Keratinocyte (primary cell): ENCODE measurements around the gene UBE2F. TPM values are rescaled to one million over a fixed set of nuclear protein-coding genes. Genes with fewer than 3 reads are reported as not detected.

ENCODE experiments used
- DNase-seq: peaks from one replicate; pipeline ENCODE4 v3.0.0-alpha.2; 2011; ENCODE audit warnings: low read depth, missing footprints, low spot score
- FAIRE-seq: peaks from 2 replicates; lab custom pipeline; 2011; peaks lifted over from hg19 to GRCh38; lab: Jason Lieb, UNC
- H2AFZ ChIP-seq: 2 replicates; pipeline ENCODE4 v1.6.0; 2012; ENCODE audit warnings: low read length, control low read depth, inconsistent platforms; ENCODE audit not compliant: control insufficient read depth
- H3K27ac ChIP-seq: 2 replicates; pipeline ENCODE4 v1.5.1; 2011; ENCODE audit warnings: low read length; ENCODE audit not compliant: control insufficient read depth, insufficient read depth
- H3K27me3 ChIP-seq: 3 replicates; pipeline ENCODE4 v1.6.0; 2011; ENCODE audit warnings: low read length; ENCODE audit not compliant: control insufficient read depth, insufficient read depth; ENCODE audit errors: extremely low read depth
- H3K36me3 ChIP-seq, 2 experiments: 2 replicates in 1 of 2; 3 replicates in 1 of 2; pipeline ENCODE4 v1.5.1; 2011; ENCODE audit warnings: low read length in 2 of 2, mild to moderate bottlenecking in 1 of 2; ENCODE audit not compliant: control insufficient read depth in 2 of 2, insufficient read depth in 2 of 2; ENCODE audit errors: extremely low read depth in 1 of 2
- H3K4me1 ChIP-seq: 3 replicates; pipeline ENCODE4 v1.5.1; 2011; ENCODE audit warnings: low read length; ENCODE audit not compliant: control insufficient read depth, insufficient read depth; ENCODE audit errors: extremely low read depth
- H3K4me2 ChIP-seq: 3 replicates; pipeline ENCODE4 v1.6.0; 2011; ENCODE audit warnings: low read depth, low read length; ENCODE audit not compliant: control insufficient read depth, insufficient read depth; ENCODE audit errors: extremely low read depth
- H3K4me3 ChIP-seq, 3 experiments: fragments of 200-600 bp in 1 of 3; sonication (generic) in 1 of 3; 2 replicates in 2 of 3; 3 replicates in 1 of 3; pipeline ENCODE4 v1.5.1; 2011 to 2016; ENCODE audit warnings: low read length in 3 of 3, mild to moderate bottlenecking in 3 of 3, control low read depth in 2 of 3, inconsistent platforms in 1 of 3, low read depth in 1 of 3, mixed read lengths in 1 of 3, mixed run types in 1 of 3, moderate library complexity in 1 of 3; ENCODE audit not compliant: control insufficient read depth in 2 of 3, insufficient read depth in 2 of 3; ENCODE audit errors: extremely low read depth in 1 of 3
- H3K79me2 ChIP-seq: 2 replicates; pipeline ENCODE4 v1.6.0; 2012; ENCODE audit warnings: low read length; ENCODE audit not compliant: control insufficient read depth, insufficient read depth
- H3K9ac ChIP-seq: 3 replicates; pipeline ENCODE4 v1.6.0; 2011; ENCODE audit warnings: low read length; ENCODE audit not compliant: control insufficient read depth, insufficient read depth; ENCODE audit errors: extremely low read depth
- H3K9me1 ChIP-seq: 3 replicates; pipeline ENCODE4 v1.6.0; 2011; ENCODE audit warnings: low read length; ENCODE audit not compliant: control insufficient read depth, insufficient read depth; ENCODE audit errors: extremely low read depth
- H3K9me3 ChIP-seq: 2 replicates; pipeline ENCODE4 v1.5.1; 2012; ENCODE audit warnings: low read depth, low read length; ENCODE audit not compliant: control insufficient read depth
- H4K20me1 ChIP-seq: 3 replicates; pipeline ENCODE4 v1.6.0; 2011; ENCODE audit warnings: low read length; ENCODE audit not compliant: control insufficient read depth, insufficient read depth; ENCODE audit errors: extremely low read depth
- EZH2 ChIP-seq: IDR thresholded peaks from one replicate; pipeline ENCODE4 v1.6.1; 2012; ENCODE audit warnings: inconsistent platforms, mild to moderate bottlenecking, low read length, moderate library complexity
- dilution Hi-C: fragments of 300-500 bp; cut with MboI; formaldehyde crosslinking; loops from one replicate; pipeline ENCODE4 v1.7.0; 2020; ENCODE audit warnings: low sequenced_read_pairs; ENCODE audit not compliant: extremely low pct_ligation_motif_present
- polyA plus RNA-seq, 5 experiments: library from polyadenylated mRNA; depleted of rRNA in 3 of 5; stranded (reverse) in 3 of 5; stranded (forward) in 1 of 5; unstranded in 1 of 5; fragments of >200 nt; gene quantifications; 1 replicate in 1 of 5; 2 replicates in 3 of 5; 3 replicates in 1 of 5; pipeline versions ENCODE4 v1.2.1 to v1.2.3, GENCODE V29; 2011 to 2012; ENCODE audit warnings: missing spikeins in 2 of 5, low read depth in 1 of 5, low replicate concordance in 1 of 5
- TF ChIP-seq, protein P1 (sequence below), 3 experiments: IDR thresholded peaks in 1 of 3; conservative IDR thresholded peaks in 1 of 3; optimal IDR thresholded peaks in 1 of 3; 2 replicates in 2 of 3; 3 replicates in 1 of 3; pipeline versions ENCODE3 to v1.5.1; 2011; ENCODE audit warnings: low read length in 3 of 3, mild to moderate bottlenecking in 3 of 3, moderate library complexity in 2 of 3, control low read depth in 1 of 3, inconsistent platforms in 1 of 3; ENCODE audit not compliant: insufficient read depth in 2 of 3; ENCODE audit errors: extremely low read depth in 1 of 3

The UBE2F gene
- polyA plus RNA-seq, 1 donor (not counting 4 experiments of a cell fraction or from before 2014, with no cell fraction given) = 95.6 TPM

DNA sequence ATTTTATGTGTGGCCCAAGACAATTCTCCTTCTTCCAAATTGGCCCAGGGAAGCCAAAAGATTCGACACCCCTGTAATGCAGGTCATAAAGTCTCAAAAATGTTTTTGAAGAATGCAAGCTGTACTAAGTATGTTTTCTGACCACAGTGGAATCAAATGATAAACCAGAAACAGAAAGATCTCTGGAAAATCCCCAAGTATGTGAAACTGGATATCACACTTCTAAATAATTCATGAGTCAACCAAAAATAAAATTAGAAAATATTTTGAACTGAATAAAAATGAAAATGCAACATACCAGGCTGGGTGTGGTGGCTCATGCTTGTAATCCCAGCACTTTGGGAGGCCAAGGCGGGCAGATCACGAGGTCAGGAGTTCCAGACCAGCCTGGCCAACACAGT lies 34.1 kb upstream of the UBE2F start:
- Histone ChIP-seq H3K79me2 (no peaks in the 10 kb centered on the region), H3K27me3 (no peaks in the 10 kb centered on the region), H3K9me1 (no peaks in the 10 kb centered on the region), H3K27ac (no peak overlapping the region), H3K36me3 (no peaks in the 10 kb centered on the region), H3K4me3 (no peak overlapping the region), H4K20me1 (no peaks in the 10 kb centered on the region), H2AFZ (no peak overlapping the region), H3K4me2 (no peak overlapping the region), H3K9me3 (no peaks in the 10 kb centered on the region), H3K9ac (no peak overlapping the region), H3K4me1 (peaks cover 9% of the 10 kb centered on the region)
- dilution Hi-C loops = no loop called here
- TF ChIP-seq, protein P1, sequence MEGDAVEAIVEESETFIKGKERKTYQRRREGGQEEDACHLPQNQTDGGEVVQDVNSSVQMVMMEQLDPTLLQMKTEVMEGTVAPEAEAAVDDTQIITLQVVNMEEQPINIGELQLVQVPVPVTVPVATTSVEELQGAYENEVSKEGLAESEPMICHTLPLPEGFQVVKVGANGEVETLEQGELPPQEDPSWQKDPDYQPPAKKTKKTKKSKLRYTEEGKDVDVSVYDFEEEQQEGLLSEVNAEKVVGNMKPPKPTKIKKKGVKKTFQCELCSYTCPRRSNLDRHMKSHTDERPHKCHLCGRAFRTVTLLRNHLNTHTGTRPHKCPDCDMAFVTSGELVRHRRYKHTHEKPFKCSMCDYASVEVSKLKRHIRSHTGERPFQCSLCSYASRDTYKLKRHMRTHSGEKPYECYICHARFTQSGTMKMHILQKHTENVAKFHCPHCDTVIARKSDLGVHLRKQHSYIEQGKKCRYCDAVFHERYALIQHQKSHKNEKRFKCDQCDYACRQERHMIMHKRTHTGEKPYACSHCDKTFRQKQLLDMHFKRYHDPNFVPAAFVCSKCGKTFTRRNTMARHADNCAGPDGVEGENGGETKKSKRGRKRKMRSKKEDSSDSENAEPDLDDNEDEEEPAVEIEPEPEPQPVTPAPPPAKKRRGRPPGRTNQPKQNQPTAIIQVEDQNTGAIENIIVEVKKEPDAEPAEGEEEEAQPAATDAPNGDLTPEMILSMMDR (optimal IDR thresholded peaks at IDR 0.05 in 1 of 3, IDR thresholded peaks at IDR 0.05 in 1 of 3, conservative IDR thresholded peaks at IDR 0.05 in 1 of 3; ENCODE audit: extremely low read depth in 1 of 3, insufficient read depth in 2 of 3, low read length in 3 of 3) = no peak
- no peak for TF ChIP-seq EZH2
- DNase-seq (no peak), FAIRE-seq (no peak)

GRCh38 chr2:237934186-237934585 lies 32.6 kb upstream of the UBE2F start:
- no peak overlapping the region for H3K4me3 ChIP-seq
- DNase-seq (no peak), FAIRE-seq (no peak)
- peaks cover 9% of the 10 kb centered on the region for H3K4me1 ChIP-seq
- H3K27ac ChIP-seq = no peak overlapping the region
- dilution Hi-C loops = no loop called here
- no peak for TF ChIP-seq EZH2
- TF ChIP-seq, protein P1 (optimal IDR thresholded peaks at IDR 0.05 in 1 of 3, IDR thresholded peaks at IDR 0.05 in 1 of 3, conservative IDR thresholded peaks at IDR 0.05 in 1 of 3; ENCODE audit: extremely low read depth in 1 of 3, insufficient read depth in 2 of 3, low read length in 3 of 3) = no peak
- no peak overlapping the region for H3K4me2 ChIP-seq
- no peak overlapping the region for H3K9ac ChIP-seq
- H3K9me3 ChIP-seq = no peaks in the 10 kb centered on the region
- no peaks in the 10 kb centered on the region for H3K36me3 ChIP-seq
- no peaks in the 10 kb centered on the region for H3K27me3 ChIP-seq
- H2AFZ ChIP-seq = no peak overlapping the region
- no peaks in the 10 kb centered on the region for H3K79me2 ChIP-seq
- H4K20me1 ChIP-seq = no peaks in the 10 kb centered on the region
- H3K9me1 ChIP-seq = no peaks in the 10 kb centered on the region
